ENCODE data around the gene SLC39A11.

DNA sequence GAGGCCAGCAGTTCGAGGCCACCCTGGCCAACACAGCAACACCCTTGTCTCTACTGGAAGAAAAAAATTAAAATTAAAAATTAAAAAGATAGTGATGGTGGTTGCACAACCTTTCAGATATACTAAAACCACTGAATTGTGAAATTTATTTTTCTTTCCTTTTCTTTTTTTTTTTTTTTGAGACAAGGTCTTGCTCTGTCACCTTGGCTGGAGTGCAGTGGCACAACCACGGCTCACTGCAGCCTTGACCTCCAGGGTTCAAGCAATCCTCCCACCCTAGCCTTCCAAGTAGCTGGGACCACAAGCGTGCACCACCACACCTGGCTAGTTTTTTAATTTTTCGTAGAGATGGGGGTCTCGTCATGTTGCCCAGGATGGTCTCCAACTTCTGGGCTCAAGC lies 254.4 kb downstream of the SLC39A11 start:
- TF ChIP-seq FOXA1 (IDR thresholded peaks at IDR 0.05) (no peak), BHLHE40 (IDR thresholded peaks at IDR 0.05; ENCODE audit: borderline replicate concordance) (no peak)
